ENCODE results near the gene RAB11FIP2.

GRCh38 chr10:118042827-118043242, 3.9 kb downstream of the RAB11FIP2 start:
- TF ChIP-seq L3MBTL2 (conservative IDR thresholded peaks at IDR 0.05) (no peak), ARNT (IDR thresholded peaks at IDR 0.05) (no peak), NFRKB (IDR thresholded peaks at IDR 0.05) (no peak), SP1 (IDR thresholded peaks at IDR 0.05) (no peak), FOXM1 (IDR thresholded peaks at IDR 0.05; ENCODE audit: borderline replicate concordance) (no peak), HDGF (IDR thresholded peaks at IDR 0.05; ENCODE audit: borderline replicate concordance) (no peak), CTBP1 (IDR thresholded peaks at IDR 0.05; ENCODE audit: borderline replicate concordance) (no peak), SUZ12 (IDR thresholded peaks at IDR 0.05) (no peak)

All from HEK293T (cell line).